ENCODE results near the gene SSTR1.

Gene SSTR1

GRCh38 chr14:38199076-38199475 lies 8.6 kb upstream of the SSTR1 start:
- H3K27ac ChIP-seq (ENCODE audit: low read depth, low read length), result no peak overlapping the region
- H4K20me1 ChIP-seq (ENCODE audit: control insufficient read depth, insufficient read depth, low read depth, low read length), result no peaks in the 10 kb centered on the region
- no peak for TF ChIP-seq CTCF (IDR thresholded peaks at IDR 0.05; ENCODE audit: low read depth, low read length, poor library complexity, severe bottlenecking)
- TF ChIP-seq EZH2phosphoT487 (IDR thresholded peaks at IDR 0.05; ENCODE audit: borderline replicate concordance, low read length), result no peak
- H3K79me2 ChIP-seq (ENCODE audit: control insufficient read depth, low read length), result no peaks in the 10 kb centered on the region
- no peaks in the 10 kb centered on the region for H3K9me3 ChIP-seq (ENCODE audit: control insufficient read depth, insufficient read depth, low read length)
- no peaks in the 10 kb centered on the region for H3F3A ChIP-seq (ENCODE audit: control insufficient read depth, insufficient read depth)
- no peaks in the 10 kb centered on the region for H3K27me3 ChIP-seq (ENCODE audit: control insufficient read depth, low read length)
- H3K36me3 ChIP-seq (ENCODE audit: control insufficient read depth, low read length), result no peaks in the 10 kb centered on the region
- peaks cover 16% of the 10 kb centered on the region for H3K4me1 ChIP-seq (ENCODE audit: control insufficient read depth, low read length)
- no peaks in the 10 kb centered on the region for H3K9me2 ChIP-seq (replicated peaks; ENCODE audit: control insufficient read depth, low read length)
- no peak overlapping the region for H3K4me3 ChIP-seq (ENCODE audit: low read length)
- no peak overlapping the region for H3K4me2 ChIP-seq (ENCODE audit: low read length)

GRCh38 chr14:38199739-38200138 lies 8.0 kb upstream of the SSTR1 start:
- Histone ChIP-seq H3K4me3 (ENCODE audit: low read length) (no peak overlapping the region), H3F3A (ENCODE audit: control insufficient read depth, insufficient read depth) (no peaks in the 10 kb centered on the region), H3K4me2 (ENCODE audit: low read length) (no peak overlapping the region)

GRCh38 chr14:38201137-38201828 lies 6.4 kb upstream of the SSTR1 start:
- no peaks in the 10 kb centered on the region for H3K36me3 ChIP-seq (ENCODE audit: control insufficient read depth, low read length)
- no peak overlapping the region for H3K4me2 ChIP-seq (ENCODE audit: low read length)
- H3K27ac ChIP-seq (ENCODE audit: low read depth, low read length), result no peak overlapping the region
- no peak for TF ChIP-seq CTCF (IDR thresholded peaks at IDR 0.05; ENCODE audit: low read depth, low read length, poor library complexity, severe bottlenecking)
- TF ChIP-seq EZH2phosphoT487 (IDR thresholded peaks at IDR 0.05; ENCODE audit: borderline replicate concordance, low read length), result no peak
- H4K20me1 ChIP-seq (ENCODE audit: control insufficient read depth, insufficient read depth, low read depth, low read length), result no peaks in the 10 kb centered on the region
- no peaks in the 10 kb centered on the region for H3K9me2 ChIP-seq (replicated peaks; ENCODE audit: control insufficient read depth, low read length)
- peaks cover 16% of the 10 kb centered on the region for H3K4me1 ChIP-seq (ENCODE audit: control insufficient read depth, low read length)
- H3K9me3 ChIP-seq (ENCODE audit: control insufficient read depth, insufficient read depth, low read length), result no peaks in the 10 kb centered on the region
- no peaks in the 10 kb centered on the region for H3K27me3 ChIP-seq (ENCODE audit: control insufficient read depth, low read length)
- no peaks in the 10 kb centered on the region for H3F3A ChIP-seq (ENCODE audit: control insufficient read depth, insufficient read depth)
- H3K79me2 ChIP-seq (ENCODE audit: control insufficient read depth, low read length), result no peaks in the 10 kb centered on the region
- H3K4me3 ChIP-seq (ENCODE audit: low read length), result no peak overlapping the region

More at GRCh38 chr14:38199739-38200138, 8.0 kb upstream of the SSTR1 start:
- no peaks in the 10 kb centered on the region for H3K9me2 ChIP-seq (replicated peaks; ENCODE audit: control insufficient read depth, low read length)
- no peak overlapping the region for H3K27ac ChIP-seq (ENCODE audit: low read depth, low read length)
- H3K36me3 ChIP-seq (ENCODE audit: control insufficient read depth, low read length), result no peaks in the 10 kb centered on the region
- TF ChIP-seq EZH2phosphoT487 (IDR thresholded peaks at IDR 0.05; ENCODE audit: borderline replicate concordance, low read length) (no peak), CTCF (IDR thresholded peaks at IDR 0.05; ENCODE audit: low read depth, low read length, poor library complexity, severe bottlenecking) (no peak)
- H4K20me1 ChIP-seq (ENCODE audit: control insufficient read depth, insufficient read depth, low read depth, low read length), result no peaks in the 10 kb centered on the region
- peaks cover 16% of the 10 kb centered on the region for H3K4me1 ChIP-seq (ENCODE audit: control insufficient read depth, low read length)
- no peaks in the 10 kb centered on the region for H3K27me3 ChIP-seq (ENCODE audit: control insufficient read depth, low read length)
- no peaks in the 10 kb centered on the region for H3K9me3 ChIP-seq (ENCODE audit: control insufficient read depth, insufficient read depth, low read length)
- no peaks in the 10 kb centered on the region for H3K79me2 ChIP-seq (ENCODE audit: control insufficient read depth, low read length)
